SK-N-MC (cell line): ENCODE data around the gene MCTP2.

Experiments used
- EZH2 ChIP-seq: fragments of 200-600 bp; sonication (generic); IDR thresholded peaks from one replicate; pipeline ENCODE4 v1.6.1; 2017; ENCODE audit warnings: antibody characterized with exemption
- FOXP2 ChIP-seq: optimal IDR thresholded peaks from 2 replicates; pipeline ENCODE3; 2011; ENCODE audit warnings: mild to moderate bottlenecking, moderate library complexity; ENCODE audit not compliant: insufficient read depth; ENCODE audit errors: extremely low read length, control extremely low read depth
- POLR2AphosphoS5 ChIP-seq: IDR thresholded peaks from 2 replicates; pipeline ENCODE4 v1.6.1; 2012; ENCODE audit warnings: mild to moderate bottlenecking, low read depth, low read length, borderline replicate concordance

DNA sequence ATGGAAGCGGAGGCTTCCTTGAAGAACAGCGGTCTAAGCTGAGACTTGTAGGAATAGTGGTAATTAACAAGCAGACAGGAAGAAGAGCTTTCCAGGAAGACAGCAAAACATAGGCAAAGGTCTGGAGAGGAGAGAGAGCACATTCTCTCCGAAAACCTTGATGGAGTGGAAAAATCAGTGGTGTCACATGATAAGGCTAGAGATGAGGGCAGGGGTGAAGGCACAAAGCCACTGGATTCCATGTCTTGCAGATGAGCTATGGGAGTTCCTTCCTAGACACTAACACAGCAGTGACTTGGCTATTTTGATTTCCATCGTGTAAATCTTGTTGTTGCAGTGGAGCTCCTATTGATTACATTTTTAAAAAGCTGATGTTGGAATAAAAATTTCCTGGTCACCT is 132.0 kb downstream of the MCTP2 start:
- no peak for TF ChIP-seq EZH2
- TF ChIP-seq FOXP2: no peak
- TF ChIP-seq POLR2AphosphoS5: no peak
